ENCODE data around the gene ZMYND8.

The ZMYND8 gene

DNA sequence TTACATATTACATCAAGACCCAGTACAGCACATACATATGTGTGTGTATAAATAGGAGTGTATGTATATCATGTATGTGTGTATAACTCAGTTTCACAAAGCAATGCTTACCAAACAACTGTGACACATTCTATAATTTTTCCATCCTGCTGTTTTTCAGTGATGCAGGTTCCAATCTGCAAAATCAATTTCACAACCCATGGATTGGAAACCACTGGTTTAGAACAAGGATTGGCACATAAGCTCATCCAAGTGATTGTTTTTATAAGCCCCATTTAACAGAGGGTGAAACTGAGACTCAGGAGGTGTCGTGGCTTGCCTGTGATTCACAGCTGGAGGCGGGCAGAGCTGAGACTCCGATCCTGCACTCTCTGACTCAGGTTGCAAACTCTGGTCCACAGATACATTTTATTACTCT is 158.2 kb downstream of the ZMYND8 start:
- Histone ChIP-seq H3K9me3 (ENCODE audit: control insufficient read depth, low read length) (no peaks in the 10 kb centered on the region), H3K9ac (ENCODE audit: low read length) (no peak overlapping the region), H3K4me3 (ENCODE audit: low read length) (no peak overlapping the region), H3K36me3 (ENCODE audit: control insufficient read depth, insufficient read depth, low read length) (no peaks in the 10 kb centered on the region), H3K27me3 (ENCODE audit: control insufficient read depth, insufficient read depth, low read length) (no peaks in the 10 kb centered on the region), H3K4me1 (ENCODE audit: control insufficient read depth, insufficient read depth, low read length) (peaks cover 13% of the 10 kb centered on the region)

DNA sequence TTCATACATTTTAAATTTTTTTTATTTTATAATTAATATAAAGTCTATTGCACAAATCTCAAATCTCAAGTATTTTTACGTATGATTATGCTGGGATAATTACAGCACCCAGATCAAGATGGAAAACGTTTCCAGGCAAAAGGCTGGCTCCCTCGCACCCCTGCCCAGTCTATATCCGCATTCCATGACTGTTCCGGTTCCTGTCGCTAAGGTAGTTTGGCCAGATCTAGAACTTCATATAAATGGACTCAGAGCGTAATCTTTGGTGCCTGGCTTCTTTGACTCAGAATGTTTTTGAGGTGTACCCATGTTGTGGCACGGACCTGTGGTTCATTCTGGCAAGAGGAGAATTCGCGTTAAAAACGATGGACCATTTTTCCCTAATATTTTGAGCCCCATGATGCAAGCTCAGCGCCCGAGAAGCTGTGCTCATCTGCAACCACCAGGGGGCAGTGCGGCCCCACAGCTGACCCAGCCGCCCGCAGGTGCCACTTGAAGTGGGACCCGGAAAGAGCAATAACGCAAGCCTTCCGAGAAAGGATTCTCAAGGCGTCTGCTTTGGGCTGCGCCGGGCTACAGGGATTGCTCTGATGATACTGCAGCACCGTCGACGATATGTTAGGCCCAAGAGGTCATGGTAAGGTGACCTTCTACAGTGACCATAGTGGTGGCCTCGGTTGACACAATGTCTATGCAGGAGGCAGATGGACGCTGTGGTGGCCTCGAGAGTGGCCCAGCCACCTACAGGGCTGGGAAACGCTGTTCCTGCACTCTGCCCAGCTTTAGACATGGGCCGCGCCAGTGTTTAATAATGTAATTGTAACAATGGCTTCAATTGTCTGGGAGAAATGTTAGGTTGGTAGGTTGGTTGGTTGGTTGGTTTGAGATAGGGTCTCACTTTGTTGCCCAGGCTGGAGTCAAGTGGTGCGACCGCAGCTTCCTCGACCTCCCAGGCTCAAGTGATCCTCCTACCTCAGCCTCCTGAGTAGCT is 160.1 kb downstream of the ZMYND8 start:
- Histone ChIP-seq H3K9me3 (ENCODE audit: control insufficient read depth, low read length) (no peaks in the 10 kb centered on the region), H3K27me3 (ENCODE audit: control insufficient read depth, insufficient read depth, low read length) (no peaks in the 10 kb centered on the region), H3K9ac (ENCODE audit: low read length) (peak overlapping the region; percentile 20), H3K36me3 (ENCODE audit: control insufficient read depth, insufficient read depth, low read length) (no peaks in the 10 kb centered on the region), H3K4me3 (ENCODE audit: low read length) (no peak overlapping the region), H3K4me1 (ENCODE audit: control insufficient read depth, insufficient read depth, low read length) (peaks cover 11% of the 10 kb centered on the region)

DNA sequence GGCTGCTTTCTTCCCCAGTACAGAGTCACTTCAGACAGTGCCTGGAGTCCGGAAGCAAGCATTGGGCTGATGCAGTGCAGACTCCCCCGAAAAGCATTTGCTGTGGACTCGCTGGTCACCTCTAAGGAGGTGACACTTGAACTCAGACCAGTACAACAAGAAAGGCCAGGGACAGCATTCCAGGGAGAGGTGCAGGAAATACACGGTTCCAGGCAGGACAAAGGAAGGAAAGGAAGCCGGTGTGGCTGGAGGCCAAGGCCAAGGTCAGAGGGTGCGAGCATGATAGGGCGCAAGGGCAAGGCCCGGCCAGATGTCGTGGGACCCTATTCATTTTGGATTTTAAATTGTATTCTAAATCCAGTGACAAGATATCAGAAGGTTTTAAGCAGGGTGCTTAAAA is 160.9 kb downstream of the ZMYND8 start:
- H3K27me3 ChIP-seq (ENCODE audit: control insufficient read depth, insufficient read depth, low read length), result no peaks in the 10 kb centered on the region
- no peaks in the 10 kb centered on the region for H3K9me3 ChIP-seq (ENCODE audit: control insufficient read depth, low read length)
- no peak overlapping the region for H3K4me3 ChIP-seq (ENCODE audit: low read length)
- no peaks in the 10 kb centered on the region for H3K36me3 ChIP-seq (ENCODE audit: control insufficient read depth, insufficient read depth, low read length)
- H3K4me1 ChIP-seq (ENCODE audit: control insufficient read depth, insufficient read depth, low read length), result peaks cover 4% of the 10 kb centered on the region
- H3K9ac ChIP-seq (ENCODE audit: low read length), result no peak overlapping the region

DNA sequence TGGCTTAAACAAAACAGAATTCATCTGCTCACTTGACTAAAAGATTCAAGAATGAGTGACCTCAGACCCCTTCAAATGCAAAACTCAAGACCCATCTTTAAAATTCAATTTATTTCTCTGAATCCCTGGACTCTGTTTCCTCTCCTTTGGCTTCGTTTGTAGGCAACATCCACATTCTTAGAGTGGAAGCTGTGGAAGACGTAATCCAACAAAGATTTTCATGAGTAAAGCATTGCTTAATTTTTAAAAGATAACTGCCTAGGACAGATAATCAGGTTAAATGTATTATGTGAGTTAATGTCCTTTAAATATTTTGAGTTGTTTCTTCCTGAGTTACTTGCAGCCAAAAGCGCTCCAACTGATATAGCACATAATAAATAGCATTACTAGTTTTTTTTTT is 164.5 kb downstream of the ZMYND8 start:
- H3K27me3 ChIP-seq (ENCODE audit: control insufficient read depth, insufficient read depth, low read length), result no peaks in the 10 kb centered on the region
- H3K36me3 ChIP-seq (ENCODE audit: control insufficient read depth, insufficient read depth, low read length), result no peaks in the 10 kb centered on the region
- H3K4me3 ChIP-seq (ENCODE audit: low read length), result no peak overlapping the region
- no peaks in the 10 kb centered on the region for H3K9me3 ChIP-seq (ENCODE audit: control insufficient read depth, low read length)
- H3K9ac ChIP-seq (ENCODE audit: low read length), result no peak overlapping the region
- H3K4me1 ChIP-seq (ENCODE audit: control insufficient read depth, insufficient read depth, low read length), result peaks cover 4% of the 10 kb centered on the region

DNA sequence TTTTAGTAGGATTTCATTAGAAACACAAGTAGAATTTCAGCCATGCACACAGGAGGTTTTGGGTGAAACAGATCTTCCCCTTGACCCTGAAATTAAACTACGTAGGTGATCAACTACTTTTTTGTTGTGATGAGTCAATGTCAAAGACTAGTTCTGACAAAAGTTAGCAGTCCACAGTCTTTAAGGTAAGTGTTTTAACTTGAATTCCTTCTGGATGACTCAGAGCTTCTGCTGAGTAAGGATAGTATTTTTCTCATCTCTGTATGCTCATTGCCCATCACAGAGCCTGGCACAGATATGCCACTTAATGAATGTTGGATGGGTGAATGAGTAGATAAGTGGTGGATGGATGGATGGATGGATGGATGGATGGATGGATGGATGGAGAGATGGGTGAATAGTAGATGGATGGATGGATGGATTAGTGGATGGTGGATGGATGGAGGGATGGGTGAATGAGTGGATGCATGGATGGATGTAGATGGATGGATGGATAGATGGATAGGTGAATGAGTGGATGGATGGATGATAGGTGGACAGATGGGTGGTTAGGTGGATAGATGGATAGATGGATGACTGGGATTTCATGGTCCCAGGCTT is 165.3 kb downstream of the ZMYND8 start:
- Histone ChIP-seq H3K4me1 (ENCODE audit: control insufficient read depth, insufficient read depth, low read length) (no peaks in the 10 kb centered on the region), H3K27me3 (ENCODE audit: control insufficient read depth, insufficient read depth, low read length) (no peaks in the 10 kb centered on the region), H3K9me3 (ENCODE audit: control insufficient read depth, low read length) (no peaks in the 10 kb centered on the region), H3K36me3 (ENCODE audit: control insufficient read depth, insufficient read depth, low read length) (no peaks in the 10 kb centered on the region), H3K4me3 (ENCODE audit: low read length) (no peak overlapping the region), H3K9ac (ENCODE audit: low read length) (no peak overlapping the region)

DNA sequence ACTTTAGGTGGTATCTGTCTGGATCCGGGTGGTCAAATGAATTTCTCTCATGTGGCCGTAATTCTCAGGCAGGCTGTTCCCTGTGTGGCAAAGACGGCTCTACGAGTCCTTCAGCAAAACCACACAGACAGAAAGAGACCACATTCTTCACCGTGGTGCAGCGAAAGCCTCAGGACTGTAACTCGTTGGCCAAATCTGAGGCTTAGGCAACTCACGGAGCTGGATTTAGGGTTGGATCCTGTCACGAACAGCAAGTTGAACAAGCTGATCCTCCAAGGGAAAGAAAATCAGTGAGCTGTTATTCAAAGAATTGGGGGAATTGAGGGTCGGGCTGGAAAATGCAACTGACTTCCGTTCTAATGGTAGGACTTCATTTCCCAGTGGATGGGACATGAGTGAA is 167.4 kb downstream of the ZMYND8 start:
- Histone ChIP-seq H3K4me1 (ENCODE audit: control insufficient read depth, insufficient read depth, low read length) (no peaks in the 10 kb centered on the region), H3K27me3 (ENCODE audit: control insufficient read depth, insufficient read depth, low read length) (no peaks in the 10 kb centered on the region), H3K36me3 (ENCODE audit: control insufficient read depth, insufficient read depth, low read length) (no peaks in the 10 kb centered on the region), H3K9me3 (ENCODE audit: control insufficient read depth, low read length) (no peaks in the 10 kb centered on the region), H3K9ac (ENCODE audit: low read length) (no peak overlapping the region), H3K4me3 (ENCODE audit: low read length) (no peak overlapping the region)

DNA sequence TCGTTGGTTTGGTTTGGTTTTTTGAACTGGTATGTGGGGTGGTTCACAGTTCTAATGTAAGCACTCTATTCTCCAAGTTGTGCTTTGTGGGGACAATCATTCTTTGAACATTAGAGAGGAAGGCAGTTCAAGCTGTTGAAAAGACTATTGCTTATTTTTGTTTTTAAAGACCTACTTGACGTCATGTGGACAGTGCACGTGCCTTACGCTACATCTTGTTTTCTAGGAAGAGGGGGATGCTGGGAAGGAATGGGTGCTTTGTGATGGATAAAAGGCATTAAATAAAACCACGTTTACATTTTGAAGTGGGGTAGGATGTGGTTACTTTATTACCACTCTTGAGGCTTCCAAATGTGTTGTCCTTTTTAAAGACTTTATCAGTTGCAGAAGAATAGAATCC is 168.0 kb downstream of the ZMYND8 start:
- Histone ChIP-seq H3K9ac (ENCODE audit: low read length) (no peak overlapping the region), H3K4me1 (ENCODE audit: control insufficient read depth, insufficient read depth, low read length) (no peaks in the 10 kb centered on the region), H3K9me3 (ENCODE audit: control insufficient read depth, low read length) (no peaks in the 10 kb centered on the region), H3K4me3 (ENCODE audit: low read length) (no peak overlapping the region), H3K27me3 (ENCODE audit: control insufficient read depth, insufficient read depth, low read length) (no peaks in the 10 kb centered on the region), H3K36me3 (ENCODE audit: control insufficient read depth, insufficient read depth, low read length) (no peaks in the 10 kb centered on the region)

DNA sequence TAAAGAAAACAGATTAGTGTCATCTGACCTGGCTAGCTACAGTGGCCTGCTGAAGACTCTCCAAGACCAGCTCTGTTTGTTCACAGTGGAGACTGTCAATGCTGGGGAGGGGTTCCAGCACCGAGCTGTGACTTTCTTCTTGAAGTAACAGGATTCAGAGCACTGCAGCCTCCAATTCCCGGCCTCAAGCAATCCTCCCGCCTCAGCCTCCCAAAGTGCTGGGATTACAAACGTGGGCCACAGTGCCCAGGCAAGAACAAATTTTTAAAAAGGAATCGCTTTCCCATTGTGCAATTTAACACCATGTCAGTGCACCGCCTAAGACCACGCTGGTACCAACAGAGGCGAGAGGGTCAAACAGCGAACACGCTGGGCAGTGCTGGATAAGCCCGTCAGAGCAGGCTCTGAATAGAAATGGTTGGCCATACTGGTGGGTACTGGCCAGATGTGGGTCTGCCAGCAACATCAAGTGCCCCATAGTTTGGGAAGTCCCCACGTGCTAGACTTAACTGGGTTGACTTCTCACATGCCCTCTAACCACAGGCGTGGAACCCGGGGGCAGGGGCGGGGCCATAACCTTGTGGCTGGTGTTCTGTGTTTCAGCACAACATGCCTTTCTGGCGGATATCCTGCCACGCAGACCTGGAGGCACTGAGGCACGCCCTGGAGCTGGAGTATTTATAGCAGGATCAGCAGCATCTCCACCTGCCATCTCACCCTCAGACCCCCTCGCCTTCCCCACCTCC is 168.9 kb downstream of the ZMYND8 start:
- no peak overlapping the region for H3K9ac ChIP-seq (ENCODE audit: low read length)

DNA sequence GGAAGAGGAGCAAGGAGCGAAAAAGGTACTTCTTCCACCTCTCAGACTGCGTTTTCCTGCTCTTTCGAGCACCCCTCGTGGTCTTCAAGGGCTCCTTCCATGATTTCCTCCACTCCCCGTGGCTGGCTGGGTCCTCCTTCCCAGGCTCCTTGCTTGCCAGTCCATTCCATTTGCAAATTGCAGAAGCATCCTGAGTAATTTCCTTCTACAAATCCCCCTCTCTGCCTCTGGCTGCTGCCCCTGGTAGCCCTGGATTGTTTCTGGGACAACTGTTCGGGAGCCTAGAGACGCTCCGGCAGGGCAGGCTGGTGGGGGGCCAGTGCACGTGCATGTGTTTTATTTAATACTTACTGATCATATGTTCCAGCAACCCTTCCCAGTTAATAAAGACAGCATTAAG is 173.1 kb downstream of the ZMYND8 start:
- Histone ChIP-seq H3K27me3 (ENCODE audit: control insufficient read depth, insufficient read depth, low read length) (no peaks in the 10 kb centered on the region), H3K4me3 (ENCODE audit: low read length) (no peak overlapping the region), H3K9ac (ENCODE audit: low read length) (no peak overlapping the region), H3K4me1 (ENCODE audit: control insufficient read depth, insufficient read depth, low read length) (no peaks in the 10 kb centered on the region), H3K9me3 (ENCODE audit: control insufficient read depth, low read length) (no peaks in the 10 kb centered on the region), H3K36me3 (ENCODE audit: control insufficient read depth, insufficient read depth, low read length) (no peaks in the 10 kb centered on the region)

More for the DNA sequence above, 168.9 kb downstream of the ZMYND8 start:
- Histone ChIP-seq H3K4me1 (ENCODE audit: control insufficient read depth, insufficient read depth, low read length) (no peaks in the 10 kb centered on the region), H3K9me3 (ENCODE audit: control insufficient read depth, low read length) (no peaks in the 10 kb centered on the region), H3K27me3 (ENCODE audit: control insufficient read depth, insufficient read depth, low read length) (no peaks in the 10 kb centered on the region), H3K36me3 (ENCODE audit: control insufficient read depth, insufficient read depth, low read length) (no peaks in the 10 kb centered on the region), H3K4me3 (ENCODE audit: low read length) (no peak overlapping the region)

DNA sequence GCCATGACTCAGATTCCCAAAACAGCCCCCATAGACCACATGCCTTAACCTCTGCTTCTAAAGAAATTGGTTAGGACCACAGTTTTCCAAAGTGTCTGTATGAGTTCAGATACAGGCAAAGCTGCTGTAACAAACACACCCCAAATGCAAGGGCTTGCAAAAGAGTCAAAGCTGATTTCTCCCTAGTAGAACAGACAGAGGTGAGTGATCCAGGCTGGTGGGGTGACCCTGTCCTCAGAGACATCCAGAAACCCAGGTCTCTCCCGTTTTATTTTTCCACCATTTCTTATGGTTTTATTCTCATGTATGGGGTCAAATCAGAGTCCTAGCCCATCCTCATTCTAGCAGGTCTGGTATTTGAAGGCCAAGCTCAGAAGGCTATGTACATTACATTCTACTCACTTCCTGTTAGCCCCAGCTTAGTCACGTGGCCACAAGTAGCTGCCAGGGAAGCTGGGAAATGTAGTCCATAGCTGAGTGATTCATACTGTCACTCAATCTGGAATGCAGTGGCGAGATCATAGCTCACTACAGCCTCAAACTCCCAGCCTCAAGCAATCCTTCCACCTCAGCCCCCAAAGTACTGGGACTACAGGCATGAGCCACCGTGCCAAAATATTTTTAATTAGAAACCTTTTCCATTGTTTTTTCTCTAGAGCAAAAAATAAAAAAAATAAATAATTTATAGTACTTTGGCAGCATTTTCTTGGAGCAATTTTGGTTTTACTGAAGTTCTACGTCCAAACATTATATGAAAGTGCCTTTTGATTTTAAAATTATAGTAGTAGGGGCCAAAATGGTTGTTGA is 175.2 kb downstream of the ZMYND8 start:
- no peaks in the 10 kb centered on the region for H3K4me1 ChIP-seq (ENCODE audit: control insufficient read depth, insufficient read depth, low read length)
- no peak overlapping the region for H3K4me3 ChIP-seq (ENCODE audit: low read length)
- no peaks in the 10 kb centered on the region for H3K36me3 ChIP-seq (ENCODE audit: control insufficient read depth, insufficient read depth, low read length)
- H3K9ac ChIP-seq (ENCODE audit: low read length), result no peak overlapping the region
- H3K9me3 ChIP-seq (ENCODE audit: control insufficient read depth, low read length), result no peaks in the 10 kb centered on the region
- no peaks in the 10 kb centered on the region for H3K27me3 ChIP-seq (ENCODE audit: control insufficient read depth, insufficient read depth, low read length)

DNA sequence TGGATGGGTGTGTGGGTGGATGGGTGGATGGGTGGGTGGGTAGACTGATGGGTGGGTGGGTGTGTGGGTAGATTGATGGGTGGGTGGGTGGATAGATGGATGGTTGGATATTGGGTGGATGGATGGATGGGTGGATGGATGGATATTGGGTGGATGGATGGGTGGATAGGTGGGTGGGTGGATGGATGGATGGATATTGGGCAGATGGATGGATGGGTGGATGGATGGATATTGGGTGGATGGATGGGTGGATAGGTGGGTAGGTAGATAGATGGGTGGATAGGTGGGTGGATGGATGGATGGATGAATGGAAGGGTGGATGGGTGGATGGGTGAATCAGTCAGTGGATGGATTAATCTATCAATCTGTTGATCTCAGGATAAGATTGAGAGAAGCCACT is 177.2 kb downstream of the ZMYND8 start:
- H3K4me3 ChIP-seq (ENCODE audit: low read length), result no peak overlapping the region
- H3K9ac ChIP-seq (ENCODE audit: low read length), result no peak overlapping the region
- no peaks in the 10 kb centered on the region for H3K9me3 ChIP-seq (ENCODE audit: control insufficient read depth, low read length)
- H3K27me3 ChIP-seq (ENCODE audit: control insufficient read depth, insufficient read depth, low read length), result no peaks in the 10 kb centered on the region
- no peaks in the 10 kb centered on the region for H3K36me3 ChIP-seq (ENCODE audit: control insufficient read depth, insufficient read depth, low read length)
- no peaks in the 10 kb centered on the region for H3K4me1 ChIP-seq (ENCODE audit: control insufficient read depth, insufficient read depth, low read length)
